Hepatocyte (in vitro differentiated cells): ENCODE data around the gene ZNF593. TPM values are rescaled to one million over a fixed set of nuclear protein-coding genes. Genes with fewer than 3 reads are reported as not detected.

ENCODE experiments used
- DNase-seq: peaks from one replicate; pipeline ENCODE4 v3.0.0-alpha.2; 2016; ENCODE audit warnings: low spot score
- H2AFZ ChIP-seq: fragments of 200-600 bp; sonication (generic); 2 replicates; pipeline ENCODE4 v1.6.0; 2016; ENCODE audit warnings: antibody characterized with exemption, mild to moderate bottlenecking
- H3K27ac ChIP-seq: fragments of 200-600 bp; sonication (generic); 2 replicates; pipeline ENCODE4 v1.5.1; 2016; ENCODE audit warnings: mild to moderate bottlenecking
- H3K27me3 ChIP-seq: fragments of 200-600 bp; sonication (generic); 2 replicates; pipeline ENCODE4 v1.6.1; 2016
- H3K36me3 ChIP-seq: fragments of 200-600 bp; sonication (generic); replicated peaks from 2 replicates; pipeline ENCODE4 v1.5.1; 2016; ENCODE audit warnings: low read depth; ENCODE audit not compliant: insufficient read depth
- H3K4me1 ChIP-seq: fragments of 200-600 bp; sonication (generic); 2 replicates; pipeline ENCODE4 v1.5.1; 2016; ENCODE audit warnings: mild to moderate bottlenecking, moderate library complexity; ENCODE audit not compliant: insufficient read depth
- H3K4me2 ChIP-seq: fragments of 200-600 bp; sonication (generic); 2 replicates; pipeline ENCODE4 v1.6.0; 2016
- H3K4me3 ChIP-seq: fragments of 200-600 bp; sonication (generic); 2 replicates; pipeline ENCODE4 v1.5.1; 2016; ENCODE audit warnings: mild to moderate bottlenecking
- H3K79me2 ChIP-seq: fragments of 200-600 bp; sonication (generic); 2 replicates; pipeline ENCODE4 v1.6.0; 2017; ENCODE audit warnings: mild to moderate bottlenecking
- H3K9me2 ChIP-seq: fragments of 200-600 bp; sonication (generic); replicated peaks from 2 replicates; pipeline ENCODE4 v1.6.0; 2017; ENCODE audit warnings: mild to moderate bottlenecking; ENCODE audit not compliant: insufficient read depth
- H3K9me3 ChIP-seq: fragments of 200-600 bp; sonication (generic); 2 replicates; pipeline ENCODE4 v1.5.1; 2016; ENCODE audit warnings: low read depth, mild to moderate bottlenecking
- H4K20me1 ChIP-seq: fragments of 200-600 bp; sonication (generic); 2 replicates; pipeline ENCODE4 v1.6.0; 2016; ENCODE audit warnings: mild to moderate bottlenecking; ENCODE audit not compliant: insufficient read depth, poor library complexity, severe bottlenecking
- EZH2 ChIP-seq: fragments of 200-600 bp; sonication (generic); IDR thresholded peaks from 2 replicates; pipeline ENCODE4 v1.6.1; 2016; ENCODE audit warnings: antibody characterized with exemption, mild to moderate bottlenecking, borderline replicate concordance
- EZH2phosphoT487 ChIP-seq: fragments of 200-600 bp; sonication (generic); IDR thresholded peaks from one replicate; pipeline ENCODE4 v1.6.1; 2018; ENCODE audit warnings: antibody characterized with exemption, mild to moderate bottlenecking, low read depth, moderate library complexity; ENCODE audit not compliant: unreplicated experiment, severe bottlenecking
- WGBS: methylation state at CpG from one replicate; pipeline ENCODE4 v1.1.6; 2016; ENCODE audit warnings: low lambda C conversion rate; ENCODE audit errors: missing lambda C conversion rate; 5-methylcytosine and 5-hydroxymethylcytosine counted together
- polyA plus RNA-seq: library from polyadenylated mRNA; unstranded; fragments of >200 nt; fragmentation: Nextera tagmentation; extraction: Ambion mirVana; gene quantifications from 2 replicates; pipeline ENCODE4 v1.2.1, GENCODE V29; 2016
- total RNA-seq: library from RNA; depleted of rRNA; stranded (reverse); fragments of >200 nt; gene quantifications from 2 replicates; pipeline ENCODE4 v1.2.3, GENCODE V29; 2014
- TF ChIP-seq, protein P1 (sequence below): fragments of 200-600 bp; sonication (generic); IDR thresholded peaks from 2 replicates; pipeline ENCODE4 v1.5.1; 2016; ENCODE audit warnings: antibody characterized with exemption, mild to moderate bottlenecking; ENCODE audit not compliant: poor library complexity

The ZNF593 gene
- total and polyA plus RNA-seq, 2 experiments from 2014 or later, result 20.5 to 69.1 TPM

DNA sequence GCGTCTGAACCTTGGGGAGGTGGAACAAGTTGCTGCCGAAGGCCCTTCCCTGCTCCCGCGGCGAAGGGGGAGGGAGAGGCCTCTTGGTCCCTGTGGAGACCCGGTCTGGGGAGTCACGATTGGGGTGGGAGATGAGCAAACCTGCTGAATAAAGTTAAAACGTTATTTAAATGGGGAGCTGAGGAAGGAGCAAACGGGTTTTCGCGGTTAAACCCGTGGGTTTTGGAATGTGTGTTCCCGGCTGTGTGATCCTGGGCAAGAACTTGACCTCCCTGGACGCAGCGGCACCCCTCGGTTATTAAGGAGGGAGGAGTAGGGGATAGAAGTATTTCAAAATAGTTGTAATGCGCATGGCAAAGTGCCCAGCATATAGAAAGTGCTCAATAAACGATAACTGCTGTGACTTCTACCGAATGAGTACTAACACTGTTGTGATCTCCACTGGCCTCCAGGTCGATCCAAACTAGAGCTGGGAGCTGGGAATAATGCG lies 7.4 kb upstream of the ZNF593 start:
- DNase-seq, result no peak
- no peak overlapping the region for H3K4me3 ChIP-seq
- peak overlapping the region; percentile 86 for H2AFZ ChIP-seq
- H3K4me2 ChIP-seq, result peak overlapping the region; percentile 97
- no peaks in the 10 kb centered on the region for H4K20me1 ChIP-seq
- H3K9me2 ChIP-seq, result no peaks in the 10 kb centered on the region
- no peaks in the 10 kb centered on the region for H3K79me2 ChIP-seq
- H3K27me3 ChIP-seq, result peaks cover 12% of the 10 kb centered on the region
- no peaks in the 10 kb centered on the region for H3K36me3 ChIP-seq
- no peak overlapping the region for H3K27ac ChIP-seq
- 40% methylated on average over 21 of the region's 21 CpGs for WGBS
- no peaks in the 10 kb centered on the region for H3K9me3 ChIP-seq
- H3K4me1 ChIP-seq, result peaks cover 20% of the 10 kb centered on the region
- TF ChIP-seq EZH2phosphoT487, result no peak
- no peak for TF ChIP-seq EZH2
- TF ChIP-seq, protein P1, sequence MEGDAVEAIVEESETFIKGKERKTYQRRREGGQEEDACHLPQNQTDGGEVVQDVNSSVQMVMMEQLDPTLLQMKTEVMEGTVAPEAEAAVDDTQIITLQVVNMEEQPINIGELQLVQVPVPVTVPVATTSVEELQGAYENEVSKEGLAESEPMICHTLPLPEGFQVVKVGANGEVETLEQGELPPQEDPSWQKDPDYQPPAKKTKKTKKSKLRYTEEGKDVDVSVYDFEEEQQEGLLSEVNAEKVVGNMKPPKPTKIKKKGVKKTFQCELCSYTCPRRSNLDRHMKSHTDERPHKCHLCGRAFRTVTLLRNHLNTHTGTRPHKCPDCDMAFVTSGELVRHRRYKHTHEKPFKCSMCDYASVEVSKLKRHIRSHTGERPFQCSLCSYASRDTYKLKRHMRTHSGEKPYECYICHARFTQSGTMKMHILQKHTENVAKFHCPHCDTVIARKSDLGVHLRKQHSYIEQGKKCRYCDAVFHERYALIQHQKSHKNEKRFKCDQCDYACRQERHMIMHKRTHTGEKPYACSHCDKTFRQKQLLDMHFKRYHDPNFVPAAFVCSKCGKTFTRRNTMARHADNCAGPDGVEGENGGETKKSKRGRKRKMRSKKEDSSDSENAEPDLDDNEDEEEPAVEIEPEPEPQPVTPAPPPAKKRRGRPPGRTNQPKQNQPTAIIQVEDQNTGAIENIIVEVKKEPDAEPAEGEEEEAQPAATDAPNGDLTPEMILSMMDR, result no peak

DNA sequence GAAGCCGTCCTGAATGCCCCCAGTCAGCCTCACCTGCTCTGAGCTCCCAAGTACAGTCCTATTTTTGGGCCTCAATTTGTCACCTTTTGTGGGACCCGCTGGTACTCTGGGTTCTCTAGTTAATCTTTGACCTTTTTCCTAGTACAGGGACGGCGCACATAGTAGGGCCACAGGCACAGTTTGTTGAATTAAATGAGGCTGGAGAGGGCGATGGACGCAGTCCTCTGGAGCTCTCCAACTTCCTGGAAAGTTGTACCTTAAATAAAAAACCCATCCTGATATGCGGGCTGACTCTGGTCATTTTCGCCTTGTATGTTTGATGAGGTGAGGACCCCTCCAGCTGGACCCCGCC lies 6.0 kb upstream of the ZNF593 start:
- TF ChIP-seq EZH2 (no peak), EZH2phosphoT487 (no peak)
- TF ChIP-seq, protein P1, result no peak
- H3K36me3 ChIP-seq, result no peaks in the 10 kb centered on the region
- no peaks in the 10 kb centered on the region for H4K20me1 ChIP-seq
- H3K9me2 ChIP-seq, result no peaks in the 10 kb centered on the region
- H3K27ac ChIP-seq, result no peak overlapping the region
- peak overlapping the region; percentile 93 for H3K4me2 ChIP-seq
- H3K4me3 ChIP-seq, result no peak overlapping the region
- H2AFZ ChIP-seq, result peak overlapping the region; percentile 78
- no peaks in the 10 kb centered on the region for H3K9me3 ChIP-seq
- no peak for DNase-seq
- 91% methylated on average over 9 of the region's 9 CpGs for WGBS
- H3K27me3 ChIP-seq, result peaks cover 12% of the 10 kb centered on the region
- H3K79me2 ChIP-seq, result no peaks in the 10 kb centered on the region
- peaks cover 20% of the 10 kb centered on the region for H3K4me1 ChIP-seq

DNA sequence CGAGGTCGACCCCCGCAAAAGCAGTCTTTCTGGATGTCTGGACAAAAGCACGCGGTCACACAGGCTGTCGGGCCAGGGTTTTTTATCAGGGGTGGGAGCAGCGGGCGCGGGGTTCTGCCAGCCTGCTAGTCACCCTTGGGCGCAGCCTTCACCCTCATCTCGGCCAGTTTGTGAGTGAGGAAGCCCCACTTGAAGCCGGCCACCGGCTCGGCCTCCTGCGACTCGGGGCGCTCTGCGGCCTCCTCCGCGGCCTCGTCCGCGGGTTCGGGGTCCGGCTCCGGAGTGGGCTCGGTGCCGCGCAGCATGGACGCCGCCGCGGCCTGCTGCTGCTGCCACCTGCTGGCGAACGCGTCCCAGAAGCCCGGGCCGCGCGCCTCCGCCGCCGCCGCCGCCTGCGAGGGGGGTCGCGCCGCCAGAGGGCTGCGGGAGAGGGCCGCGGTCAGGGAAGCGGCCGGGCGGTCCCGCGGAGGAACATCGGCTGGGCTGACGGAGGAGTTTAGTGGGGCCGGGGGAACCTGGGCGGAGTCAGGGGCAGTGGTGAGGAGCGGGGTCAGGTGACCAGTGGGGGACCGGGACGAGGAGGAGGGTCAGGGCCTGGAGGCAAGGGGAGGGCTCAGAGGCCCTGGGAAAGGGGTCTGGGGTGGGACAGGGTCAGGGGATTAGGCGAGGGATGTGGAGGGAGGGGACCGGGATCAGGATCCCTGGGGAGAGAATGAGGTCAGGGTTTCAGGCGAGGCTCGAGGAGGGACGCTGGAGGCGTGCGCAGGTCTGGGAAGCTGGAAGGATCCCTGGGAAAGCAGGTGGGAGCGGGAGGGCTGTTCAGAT lies 5.5 kb upstream of the ZNF593 start:
- peak; percentile 79 for DNase-seq
- Histone ChIP-seq H2AFZ (peak overlapping the region; percentile 78), H3K27me3 (peaks cover 12% of the 10 kb centered on the region), H3K36me3 (no peaks in the 10 kb centered on the region), H3K79me2 (no peaks in the 10 kb centered on the region), H3K27ac (no peak overlapping the region), H3K4me1 (peaks cover 20% of the 10 kb centered on the region), H3K4me3 (peak overlapping the region; percentile 36), H3K9me3 (no peaks in the 10 kb centered on the region), H3K9me2 (no peaks in the 10 kb centered on the region), H3K4me2 (peak overlapping the region; percentile 93), H4K20me1 (no peaks in the 10 kb centered on the region)
- TF ChIP-seq EZH2, result no peak
- TF ChIP-seq, protein P1, result peak; percentile 59
- WGBS, result 9% methylated on average over 59 of the region's 72 CpGs
